Gastrocnemius medialis (tissue), 4 donors: ENCODE results near the gene SPATA12.

ENCODE experiments used
- POLR2A ChIP-seq, 2 donors: fragments of 450-650 bp; IDR thresholded peaks; one replicate each; pipeline ENCODE4 v1.6.1; 2017; ENCODE audit warnings: antibody characterized with exemption in 2 of 2, mild to moderate bottlenecking in 2 of 2, moderate library complexity in 2 of 2
- TF ChIP-seq, protein P1 (sequence below), 5 experiments: fragments of 450-650 bp in 3 of 5; fragments of 200-600 bp in 2 of 5; sonication (generic) in 2 of 5; IDR thresholded peaks in 4 of 5; conservative IDR thresholded peaks in 1 of 5; 1 replicate in 4 of 5; 2 replicates in 1 of 5; pipeline ENCODE4 v1.5.1; 2016 to 2019; ENCODE audit warnings: antibody characterized with exemption in 5 of 5, mild to moderate bottlenecking in 3 of 5, moderate library complexity in 3 of 5

GRCh38 chr3:57053122-57053521, 7.3 kb upstream of the SPATA12 start:
- TF ChIP-seq, protein P1, sequence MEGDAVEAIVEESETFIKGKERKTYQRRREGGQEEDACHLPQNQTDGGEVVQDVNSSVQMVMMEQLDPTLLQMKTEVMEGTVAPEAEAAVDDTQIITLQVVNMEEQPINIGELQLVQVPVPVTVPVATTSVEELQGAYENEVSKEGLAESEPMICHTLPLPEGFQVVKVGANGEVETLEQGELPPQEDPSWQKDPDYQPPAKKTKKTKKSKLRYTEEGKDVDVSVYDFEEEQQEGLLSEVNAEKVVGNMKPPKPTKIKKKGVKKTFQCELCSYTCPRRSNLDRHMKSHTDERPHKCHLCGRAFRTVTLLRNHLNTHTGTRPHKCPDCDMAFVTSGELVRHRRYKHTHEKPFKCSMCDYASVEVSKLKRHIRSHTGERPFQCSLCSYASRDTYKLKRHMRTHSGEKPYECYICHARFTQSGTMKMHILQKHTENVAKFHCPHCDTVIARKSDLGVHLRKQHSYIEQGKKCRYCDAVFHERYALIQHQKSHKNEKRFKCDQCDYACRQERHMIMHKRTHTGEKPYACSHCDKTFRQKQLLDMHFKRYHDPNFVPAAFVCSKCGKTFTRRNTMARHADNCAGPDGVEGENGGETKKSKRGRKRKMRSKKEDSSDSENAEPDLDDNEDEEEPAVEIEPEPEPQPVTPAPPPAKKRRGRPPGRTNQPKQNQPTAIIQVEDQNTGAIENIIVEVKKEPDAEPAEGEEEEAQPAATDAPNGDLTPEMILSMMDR (IDR thresholded peaks at IDR 0.05 in 4 of 5, conservative IDR thresholded peaks at IDR 0.05 in 1 of 5): no peak
- no peak for TF ChIP-seq POLR2A (IDR thresholded peaks at IDR 0.05)
